ENCODE measurements around the gene LRRC8D.

The LRRC8D gene

DNA sequence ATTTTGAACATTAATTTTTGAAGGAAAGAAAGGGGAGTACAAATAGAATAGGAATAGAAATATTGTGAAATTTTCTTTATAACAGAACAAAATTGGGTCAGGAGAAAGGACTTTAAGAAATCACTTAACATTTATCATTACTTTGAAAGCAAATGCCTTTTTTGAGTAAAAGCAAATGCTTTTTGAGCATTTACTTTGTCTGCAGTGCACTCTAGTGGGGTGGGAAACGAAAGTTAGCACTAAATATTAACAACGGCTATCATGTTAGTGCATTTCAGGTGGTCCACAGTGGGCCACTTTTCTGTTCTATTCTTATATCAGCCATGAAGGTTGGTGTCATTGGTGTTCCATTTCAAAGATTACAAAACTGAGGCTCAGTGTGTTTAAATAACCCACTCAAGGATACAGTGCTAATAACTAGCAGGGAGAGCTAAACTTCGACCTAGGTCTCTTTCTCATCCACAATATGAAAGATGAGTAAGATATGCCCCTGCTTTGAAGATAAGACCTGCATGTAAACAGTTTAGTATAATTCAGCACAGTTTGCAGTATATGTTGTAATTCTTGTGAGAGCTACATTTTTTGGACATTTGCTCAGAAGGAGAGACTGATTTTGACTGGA, 13.4 kb downstream of the LRRC8D start:
- DNase-seq = no peak

DNA sequence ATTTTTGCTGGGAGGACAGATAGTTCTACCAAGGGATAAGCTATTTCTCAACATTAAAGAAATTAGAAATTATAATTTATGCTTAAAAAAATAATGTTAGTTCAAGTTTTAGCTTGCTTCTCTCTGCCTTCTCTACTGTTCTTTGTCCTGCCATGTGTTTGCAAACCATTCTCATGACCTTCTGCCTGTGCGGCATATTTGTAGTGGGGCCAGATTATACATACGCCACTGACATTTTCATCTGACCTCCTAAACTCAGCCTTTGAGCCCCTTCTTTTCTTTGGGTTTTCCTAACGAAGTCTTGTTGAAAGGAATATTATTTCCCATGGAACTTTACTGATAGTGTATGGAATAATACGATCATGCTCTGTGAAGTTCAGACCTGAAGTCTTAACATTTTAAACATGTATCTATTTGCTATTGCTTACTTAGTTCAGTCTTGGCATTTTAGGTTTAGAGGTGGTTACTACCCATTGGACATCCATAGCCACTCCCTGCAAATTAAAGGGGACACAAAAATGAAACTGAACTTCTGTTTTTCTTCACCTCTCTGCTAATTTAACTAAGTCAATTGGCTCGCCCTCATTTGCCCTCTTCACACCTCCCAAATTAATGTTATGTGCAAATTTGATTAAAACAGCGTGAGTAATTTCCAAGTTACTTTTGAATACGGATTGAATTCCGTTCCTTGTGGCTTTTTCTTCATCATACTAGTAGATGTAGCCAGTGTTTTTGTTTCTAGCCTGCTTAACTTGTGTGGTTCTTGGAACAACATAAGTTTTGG, 15.6 kb downstream of the LRRC8D start:
- no peak for DNase-seq

DNA sequence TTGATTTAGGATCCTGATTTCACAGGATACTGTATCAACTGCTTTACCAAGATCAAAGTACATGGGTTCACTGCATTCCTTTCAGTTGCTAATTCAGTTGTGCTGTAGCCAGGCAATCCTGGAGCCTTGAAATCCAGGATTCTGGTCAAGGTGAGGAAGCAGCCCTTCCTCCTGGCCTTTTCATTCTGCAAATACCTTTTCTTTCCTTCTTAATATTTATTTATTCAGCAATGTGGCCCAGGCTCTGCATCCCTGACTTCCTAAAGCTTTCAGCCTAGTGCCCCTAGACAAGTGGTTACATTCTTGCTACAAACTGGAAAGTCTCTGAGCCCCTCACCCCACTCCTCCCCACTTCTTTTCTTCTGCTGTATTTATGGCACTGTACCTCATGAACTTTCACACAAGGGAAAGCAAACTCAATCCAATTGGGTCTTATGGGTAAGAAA, 16.2 kb downstream of the LRRC8D start:
- no peak for DNase-seq

DNA sequence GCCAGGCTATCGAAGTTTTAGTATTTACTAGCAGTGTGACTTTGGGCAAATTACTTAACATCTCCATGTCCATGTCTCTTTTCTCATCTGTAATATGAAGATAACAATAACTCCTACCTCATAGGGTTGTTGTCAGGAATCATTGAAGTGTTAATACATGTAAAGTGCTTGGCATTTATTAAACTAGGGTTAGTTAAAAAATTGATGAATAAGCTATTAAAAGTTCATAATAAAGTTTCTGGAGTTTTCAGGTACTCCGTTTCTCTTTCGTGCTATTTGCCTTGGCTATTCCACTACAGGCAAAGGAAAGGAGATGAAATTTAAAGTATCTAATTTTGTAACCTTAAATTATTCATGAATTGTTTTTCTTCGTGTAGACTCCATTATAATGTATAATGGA, 16.7 kb downstream of the LRRC8D start:
- DNase-seq = no peak

DNA sequence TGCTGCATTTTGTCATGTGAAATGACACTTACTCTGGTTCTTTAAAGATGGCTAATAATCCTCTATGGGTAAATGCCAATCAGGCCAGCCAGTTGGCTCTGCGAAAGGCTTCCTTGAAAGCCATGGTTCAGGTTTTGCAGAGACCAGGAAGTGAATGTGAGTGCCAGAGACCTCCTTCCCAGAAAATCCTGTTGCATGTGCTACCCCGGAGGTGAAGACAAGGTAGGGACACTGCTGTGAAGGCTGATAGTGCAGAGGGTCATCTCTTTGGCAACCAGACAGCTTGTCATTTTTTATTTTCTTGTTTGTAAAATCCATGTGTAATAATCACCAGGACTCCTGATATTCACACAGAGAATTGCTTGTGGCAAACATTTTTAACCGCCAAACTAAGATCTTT, 18.7 kb downstream of the LRRC8D start:
- no peak for DNase-seq

DNA sequence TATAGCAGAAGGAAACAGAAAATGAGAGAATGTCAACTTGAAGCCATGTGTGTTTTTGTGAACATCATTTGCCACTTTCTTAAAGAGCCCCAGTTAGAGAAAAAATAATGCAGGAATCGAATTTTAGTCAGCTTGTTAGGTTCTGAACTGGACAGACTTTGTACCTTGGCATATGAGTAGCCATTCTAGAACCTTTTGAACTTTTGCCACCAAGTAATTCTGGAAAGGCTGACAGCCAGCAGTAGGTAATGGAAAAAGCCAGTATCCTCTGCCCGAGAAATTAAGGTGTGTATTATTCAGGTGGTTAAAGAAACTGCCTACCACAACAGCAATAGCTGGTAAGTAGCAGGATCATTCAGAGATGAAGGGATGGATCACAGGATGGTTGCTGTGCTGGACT, 20.7 kb downstream of the LRRC8D start:
- no peak for DNase-seq

DNA sequence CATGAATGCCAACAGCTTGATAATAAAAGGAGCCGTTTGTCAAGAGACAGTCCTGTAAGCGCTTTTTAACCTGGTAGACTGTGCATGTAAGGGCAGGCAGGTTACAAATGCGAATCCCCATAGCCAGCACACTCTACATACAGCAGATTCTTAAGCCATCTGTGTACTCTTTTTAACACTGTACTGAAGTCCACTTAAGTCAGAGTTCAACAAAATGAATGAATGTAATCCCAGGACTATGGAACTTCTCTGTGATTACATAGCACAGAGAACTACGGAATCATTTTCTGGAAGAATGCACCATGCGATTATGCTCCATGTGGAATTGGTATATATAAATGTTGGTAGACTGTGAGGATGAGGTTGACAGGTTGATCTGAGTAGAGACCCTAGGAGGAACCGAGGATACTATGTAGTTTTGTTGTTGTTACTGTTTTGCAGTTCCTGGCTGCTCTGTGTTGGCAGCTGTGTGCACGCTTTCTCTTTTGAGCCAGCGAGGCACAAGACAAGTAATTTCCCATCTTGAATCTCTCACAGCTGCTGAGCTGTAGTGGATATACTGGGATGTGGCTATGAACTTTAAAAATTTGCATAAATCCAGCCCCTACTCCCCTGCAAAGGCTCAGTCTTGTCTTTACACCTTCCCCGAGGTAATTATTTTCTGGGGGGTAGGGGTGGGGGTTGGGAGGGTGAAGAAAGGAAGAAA, 21.9 kb downstream of the LRRC8D start:
- no peak for DNase-seq

DNA sequence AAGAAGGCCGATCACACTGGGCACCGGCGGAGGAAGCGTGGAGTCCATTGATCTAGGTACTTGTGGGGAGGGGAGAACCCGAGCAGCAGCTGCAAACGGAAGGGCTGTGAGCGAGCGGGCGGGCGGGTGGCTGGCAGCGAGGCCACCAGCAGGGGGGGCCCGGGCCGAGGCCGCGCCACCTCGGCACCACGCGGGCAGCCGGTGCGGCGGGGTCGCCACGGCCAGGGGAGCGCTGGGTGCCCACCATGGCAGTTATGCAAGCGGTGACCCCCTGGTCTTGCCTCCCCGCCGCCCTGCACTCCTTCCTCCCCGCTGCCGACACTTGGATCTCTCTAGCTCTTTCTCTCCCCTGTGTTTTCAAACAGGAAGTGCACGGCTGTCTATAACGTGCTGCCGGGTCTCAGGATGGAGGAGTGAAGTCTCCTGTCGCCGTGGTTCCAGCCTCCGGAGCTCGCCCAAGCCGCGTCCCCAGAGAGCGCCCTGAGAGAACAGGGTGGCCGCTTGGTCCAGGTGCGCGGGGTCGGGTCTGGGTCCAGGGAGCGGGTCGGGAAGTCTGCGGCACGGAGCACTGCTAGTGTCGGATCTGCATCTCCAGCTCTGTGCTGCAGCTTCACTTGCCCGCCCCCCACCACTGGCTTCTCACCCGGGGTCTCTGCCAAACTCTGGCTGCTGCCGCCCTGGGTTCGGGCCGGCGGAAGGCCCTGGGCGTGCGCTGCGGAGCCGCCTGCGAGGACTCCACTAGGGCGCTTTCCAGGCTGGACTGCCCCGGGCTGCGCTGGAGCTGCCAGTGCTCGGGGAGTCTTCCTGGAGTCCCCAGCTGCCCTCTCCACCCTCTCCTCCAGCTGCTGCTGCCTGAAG, 22.7 kb downstream of the LRRC8D start:
- DNase-seq = peak; percentile 56

DNA sequence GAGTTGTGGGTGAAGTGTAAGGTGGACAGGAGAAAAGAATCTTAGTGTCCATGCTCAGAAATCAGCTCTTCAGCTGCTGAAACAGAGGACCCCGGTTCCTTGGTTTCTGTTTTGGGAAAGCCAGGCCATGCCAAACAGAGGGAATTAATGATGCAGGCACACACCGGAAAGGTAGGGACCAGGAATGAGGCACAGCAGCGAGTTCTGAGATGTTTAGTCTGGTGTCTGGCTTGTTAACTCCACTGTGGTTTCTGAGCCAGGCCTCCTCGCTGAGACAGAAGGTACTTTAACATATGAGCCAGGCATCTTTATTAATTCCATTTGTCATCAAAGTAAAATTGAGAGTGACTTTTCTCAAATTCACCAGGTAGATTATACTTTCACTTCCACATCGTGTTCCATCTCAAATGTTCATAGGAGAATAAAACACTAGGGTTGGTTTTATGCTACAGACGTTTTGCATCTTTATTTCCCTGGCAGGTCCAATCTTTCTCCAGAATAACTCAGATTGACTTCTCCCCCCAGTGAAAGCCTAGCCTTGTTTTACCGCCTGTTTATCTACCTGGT, 23.5 kb downstream of the LRRC8D start:
- DNase-seq = no peak

DNA sequence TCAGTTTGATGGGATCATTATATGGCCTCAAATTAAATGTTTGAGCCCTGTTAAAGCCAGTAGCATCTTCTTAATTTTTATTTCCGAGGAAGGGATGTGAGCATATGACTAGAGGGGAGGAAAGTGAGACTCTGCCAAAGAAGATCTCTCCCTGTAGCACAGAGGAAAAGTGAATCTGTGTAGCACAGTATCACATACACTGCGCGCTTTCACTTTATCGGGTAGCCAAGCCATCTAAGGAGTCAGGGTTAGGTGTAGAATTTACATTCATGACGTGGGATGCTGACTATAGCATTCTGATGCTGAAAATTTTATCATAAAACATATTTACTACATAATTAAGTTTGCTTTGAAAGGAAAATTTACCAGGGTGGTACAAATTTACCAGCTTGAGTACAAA, 24.0 kb downstream of the LRRC8D start:
- no peak for DNase-seq

DNA sequence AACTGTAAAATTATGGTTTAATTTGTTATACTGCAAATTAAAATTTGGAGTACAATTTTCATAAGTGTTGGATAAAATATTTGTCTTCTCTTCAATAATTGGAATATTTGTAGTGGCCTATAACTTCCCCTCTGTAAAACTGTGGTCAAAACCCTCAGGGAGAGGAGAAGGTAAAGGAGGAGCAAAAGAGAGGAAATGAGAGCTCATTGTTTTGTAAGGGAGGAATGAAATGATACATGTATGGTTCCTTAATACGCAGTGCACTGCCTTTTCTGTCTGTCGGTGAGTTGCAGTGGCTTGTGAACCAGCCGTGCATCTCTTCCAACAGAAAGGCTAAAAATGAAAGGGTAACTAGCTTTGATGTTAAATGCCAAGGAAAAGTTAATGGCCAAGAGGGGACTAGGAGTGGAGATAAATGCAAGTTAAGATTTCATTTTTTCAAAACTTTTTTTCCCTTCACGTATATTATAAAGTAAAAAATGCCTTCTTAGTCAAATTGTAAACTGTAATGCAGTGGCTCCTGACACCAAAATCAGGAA, 26.4 kb downstream of the LRRC8D start:
- no peak for DNase-seq

DNA sequence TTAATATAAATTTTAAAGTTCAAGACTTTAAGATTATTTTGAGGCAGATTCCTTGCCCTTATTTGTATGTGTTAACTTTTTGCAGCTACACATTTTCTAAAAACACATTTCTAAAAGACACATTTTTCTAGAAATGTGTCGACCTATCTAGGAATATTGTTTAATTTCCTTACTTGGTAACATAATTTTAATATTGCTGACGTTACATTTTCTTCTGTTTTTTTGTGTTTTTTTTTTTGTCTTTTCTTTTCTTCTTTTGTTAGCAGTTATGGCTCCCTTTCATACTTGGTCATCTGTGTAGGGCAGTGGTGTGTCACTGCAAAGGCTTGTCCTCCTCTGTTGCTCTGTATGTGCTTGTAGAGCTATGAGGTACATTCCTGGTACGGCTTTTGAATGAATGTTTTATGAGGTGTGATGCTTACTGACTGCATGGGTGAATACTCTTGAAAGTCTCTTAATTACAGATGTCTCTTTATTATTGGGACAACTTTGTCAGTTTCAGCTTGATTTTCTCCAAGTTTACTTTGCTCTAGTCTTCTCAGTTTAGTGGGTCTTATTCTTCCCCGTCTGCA, 30.1 kb downstream of the LRRC8D start:
- no peak for DNase-seq

DNA sequence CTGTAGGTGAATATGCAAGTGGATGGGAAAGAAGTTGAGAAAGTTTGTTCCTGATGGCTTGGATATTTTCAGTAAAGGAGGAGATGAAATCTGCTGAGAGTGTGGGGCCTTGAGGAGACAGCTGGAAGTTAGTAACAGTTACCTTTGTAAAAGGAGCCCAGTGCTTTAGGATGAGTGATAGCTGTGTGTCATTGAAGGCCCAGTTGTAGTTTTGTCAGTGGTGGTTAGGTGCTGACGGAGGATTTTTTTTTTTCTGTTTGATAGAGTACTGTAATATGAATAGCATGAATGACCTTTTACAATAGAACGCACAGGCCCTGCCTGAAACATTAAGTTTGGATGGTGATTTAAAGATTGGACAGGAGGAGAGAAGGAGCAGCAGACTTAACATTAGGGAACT, 33.3 kb downstream of the LRRC8D start:
- DNase-seq = no peak

DNA sequence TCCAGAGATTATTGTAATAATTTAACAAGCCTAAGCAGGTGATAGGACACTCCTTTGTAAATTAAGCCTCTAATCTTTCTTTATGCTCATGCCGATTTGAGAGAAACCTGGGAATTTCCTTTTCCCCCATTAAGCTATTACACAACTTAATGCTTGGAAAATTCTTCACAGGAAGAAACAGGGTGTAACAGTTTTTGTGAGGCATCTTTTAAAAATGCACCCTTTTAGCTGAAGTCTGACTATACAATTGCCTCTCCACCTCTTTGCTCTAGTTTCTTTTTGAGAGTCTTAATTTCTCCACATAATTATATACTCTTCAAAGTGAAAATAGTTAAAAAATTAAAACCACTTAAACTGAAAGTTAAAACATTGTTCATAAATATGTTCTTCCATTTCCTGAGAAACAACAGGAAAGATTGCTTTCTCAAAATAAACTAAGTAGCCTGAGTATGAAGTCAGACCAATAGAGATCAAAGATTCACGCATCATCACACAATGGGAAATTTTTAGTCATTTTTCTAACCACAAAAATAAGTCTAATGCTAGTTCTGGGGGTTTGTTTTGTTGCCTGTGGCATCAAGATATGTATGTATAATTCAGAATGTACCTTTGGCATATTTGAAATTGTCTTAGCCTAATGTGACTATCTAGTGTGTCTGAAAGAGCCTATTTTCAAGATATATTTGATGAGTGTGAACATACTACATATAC, 34.7 kb downstream of the LRRC8D start:
- no peak for DNase-seq

DNA sequence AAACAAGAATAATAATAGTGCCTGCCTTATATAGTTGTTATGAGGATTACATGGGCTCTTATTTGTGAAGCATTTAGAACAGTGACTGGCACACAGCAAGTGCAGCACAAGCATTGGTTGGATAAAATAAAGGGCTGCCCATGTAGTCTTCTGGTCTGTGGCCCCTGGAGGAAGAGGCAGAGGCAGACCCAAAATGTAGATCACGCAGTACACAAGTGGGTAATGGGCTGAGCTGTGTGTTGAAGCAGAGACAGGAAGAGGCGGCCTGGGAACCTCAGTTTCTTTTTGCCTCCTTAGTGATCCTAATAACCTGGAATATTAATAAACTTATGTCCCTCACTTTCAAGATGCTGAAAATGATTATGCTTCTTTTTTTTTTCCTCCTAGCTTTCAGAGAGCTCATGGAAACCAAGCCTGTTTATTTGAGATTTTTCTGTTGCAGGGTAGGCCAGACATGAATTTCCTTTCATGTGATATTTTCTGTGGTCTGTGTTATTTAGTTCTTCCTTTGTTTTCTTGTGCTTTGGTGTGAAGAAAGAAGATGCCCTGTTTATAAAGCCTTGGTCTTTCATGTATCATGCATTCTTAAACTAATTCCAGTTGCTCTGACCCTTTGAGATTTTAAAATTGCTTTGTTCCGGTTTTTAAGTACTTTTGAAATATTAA, 42.5 kb downstream of the LRRC8D start:
- DNase-seq = no peak

DNA sequence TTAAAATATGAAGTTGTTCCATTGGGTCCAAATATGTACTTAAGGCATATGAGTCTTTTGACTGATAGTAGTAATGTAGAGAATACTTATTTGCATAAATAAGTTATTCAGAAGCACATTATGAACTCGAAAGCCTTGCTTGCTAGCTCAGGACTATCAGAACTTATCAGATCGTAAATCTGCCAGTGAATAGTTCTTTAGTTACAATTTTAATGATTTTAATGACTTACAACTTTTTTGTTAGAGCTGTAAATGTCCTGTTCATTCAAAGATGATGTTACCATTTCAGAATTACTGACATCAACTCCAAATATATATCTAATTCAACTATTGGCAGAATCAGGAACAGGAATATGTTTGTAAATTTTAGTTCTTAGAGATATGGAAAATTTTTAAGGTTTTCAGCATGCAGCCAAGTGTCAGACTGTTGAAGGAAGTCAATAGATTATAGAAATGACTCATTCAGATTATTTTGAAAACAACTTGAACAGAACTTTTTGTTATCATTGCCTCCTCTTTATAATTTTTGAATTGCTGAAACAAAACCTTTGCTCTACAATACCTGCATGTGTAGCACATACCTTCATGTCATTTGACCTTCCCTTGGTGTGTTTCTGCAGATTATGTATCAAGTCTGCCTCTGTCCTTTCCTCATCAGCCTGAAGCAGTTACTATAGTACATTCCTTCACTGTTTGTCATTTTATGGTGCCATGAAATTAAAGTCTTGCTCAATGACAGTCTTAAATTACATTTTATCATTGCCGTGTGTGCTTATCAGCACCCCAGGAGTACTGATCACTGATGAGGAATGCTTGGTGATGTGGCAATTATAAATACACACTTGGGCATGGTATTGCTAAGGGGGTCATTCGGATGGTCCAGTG, 44.9 kb downstream of the LRRC8D start:
- DNase-seq = no peak

DNA sequence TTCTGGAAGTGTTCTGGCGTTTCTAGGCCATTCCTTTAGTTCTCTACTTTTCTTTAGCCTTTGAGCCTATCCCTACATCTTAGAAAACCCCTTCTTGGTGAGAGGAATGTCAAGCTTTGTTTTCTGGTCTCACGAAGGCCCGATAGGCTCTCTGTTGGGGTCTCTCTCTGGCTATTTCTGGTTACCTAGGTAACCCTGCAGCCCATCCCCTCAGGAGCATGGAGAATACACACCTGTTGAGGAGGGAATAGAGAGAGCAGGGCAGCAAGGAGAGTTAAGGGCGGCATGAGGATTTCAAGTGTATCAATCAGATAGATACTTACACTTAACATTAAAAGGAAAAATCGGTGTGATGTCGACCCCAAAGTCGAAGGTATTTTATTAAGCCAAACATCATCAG, 45.7 kb downstream of the LRRC8D start:
- no peak for DNase-seq

DNA sequence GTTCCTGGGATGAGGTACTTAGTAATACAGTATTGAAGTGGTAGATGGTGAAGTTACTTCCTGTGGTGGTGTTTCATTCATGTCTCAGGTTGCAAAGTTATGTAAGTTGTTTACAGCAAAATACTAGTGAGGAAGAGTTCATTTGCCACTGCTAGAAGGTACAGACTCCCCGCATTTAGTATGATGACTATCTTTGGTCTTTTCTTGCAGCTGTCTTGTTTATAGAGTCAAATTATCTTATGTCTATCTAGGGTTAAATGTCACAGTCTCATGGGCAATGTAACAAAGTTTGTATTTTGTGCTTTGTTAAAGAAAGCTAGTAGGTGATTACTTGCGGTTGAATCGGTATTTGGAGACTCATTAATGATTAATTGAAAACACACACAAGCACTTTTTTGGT, 50.2 kb downstream of the LRRC8D start:
- DNase-seq = no peak

DNA sequence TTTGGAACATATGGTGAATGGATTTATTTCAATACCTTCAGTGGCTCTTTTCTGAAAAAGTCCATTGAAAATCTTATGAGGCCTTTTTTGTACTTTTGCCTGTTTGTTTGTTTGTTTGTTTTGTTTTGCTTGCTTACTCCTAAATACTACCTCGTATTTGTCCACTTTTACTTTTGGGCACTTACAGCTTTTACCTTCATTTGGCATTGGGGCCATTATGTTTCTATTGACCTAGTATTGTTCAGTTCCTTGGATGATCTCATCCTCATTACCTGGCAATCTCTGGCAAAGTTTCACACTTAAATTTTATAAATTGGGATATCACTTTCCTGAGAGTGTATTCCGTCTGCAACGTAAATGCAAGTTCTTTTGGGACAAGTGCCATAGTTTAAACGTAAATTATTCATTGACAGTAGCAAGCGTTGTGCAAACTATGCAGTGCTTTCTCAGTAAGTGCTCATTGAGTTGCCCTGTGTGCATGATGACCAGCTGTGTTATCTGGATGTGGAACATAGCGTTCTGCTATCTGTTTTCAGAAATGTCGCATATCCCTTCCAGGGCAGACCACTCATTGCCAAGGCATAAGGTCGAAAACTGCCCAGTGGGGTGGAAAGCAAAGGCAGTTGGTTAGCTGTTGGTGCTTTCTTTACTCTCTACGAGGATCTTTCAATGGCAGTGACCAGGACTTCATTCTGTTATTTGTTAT, 51.1 kb downstream of the LRRC8D start:
- DNase-seq = no peak
